Activated T-cell treated with anti-CD3 and anti-CD28 coated beads for 4 hours (primary cell): ENCODE results near the gene PAGE2.
"Not testable (repeated sequence)": the region's sequence is repeated elsewhere in the genome, so short reads cannot be mapped to it uniquely, and the experiment has no call there.

ENCODE experiments used
- DNase-seq: peaks from one replicate; pipeline ENCODE4 v3.0.0-alpha.2; 2020

Gene PAGE2

GRCh38 chrX:55088795-55089489 lies at the start of gene PAGE2:
Gene PAGE2 (plus strand): TSS chrX:55089018. CDS start chrX:55090021, 1,003 bp downstream.
- no peak for DNase-seq

GRCh38 chrX:55039471-55039870 lies 49.3 kb upstream of the PAGE2 start:
- DNase-seq = no peak

- DNase-seq = no peak
Measured at GRCh38 chrX:55041514-55041913, 47.3 kb upstream of the PAGE2 start.

GRCh38 chrX:55050599-55050998 lies 38.2 kb upstream of the PAGE2 start:
- DNase-seq = not testable (repeated sequence)

- no peak for DNase-seq
Measured at GRCh38 chrX:55056820-55057674, 31.8 kb upstream of the PAGE2 start.

- peak; percentile 5 for DNase-seq
Measured at GRCh38 chrX:55057675-55058249, 31.1 kb upstream of the PAGE2 start.

- DNase-seq = not testable (repeated sequence)
Measured at GRCh38 chrX:55067180-55067579, 21.6 kb upstream of the PAGE2 start.

GRCh38 chrX:55072286-55072685 lies 16.5 kb upstream of the PAGE2 start:
- no peak for DNase-seq

- no peak for DNase-seq
Measured at GRCh38 chrX:55074851-55075467, 13.9 kb upstream of the PAGE2 start, which contains the start of gene PAGE2B. Gene PAGE2B (plus strand): TSS chrX:55075030. CDS start chrX:55076042, 1,012 bp downstream.

- no peak for DNase-seq
Measured at GRCh38 chrX:55098691-55099090, 9.9 kb downstream of the PAGE2 start.

GRCh38 chrX:55099162-55099561 lies 10.3 kb downstream of the PAGE2 start:
- no peak for DNase-seq

GRCh38 chrX:55102754-55103153 lies 13.9 kb downstream of the PAGE2 start:
- no peak for DNase-seq

- no peak for DNase-seq
Measured at GRCh38 chrX:55107262-55107661, 18.4 kb downstream of the PAGE2 start.

GRCh38 chrX:55107911-55108310 lies 19.1 kb downstream of the PAGE2 start:
- DNase-seq = no peak

GRCh38 chrX:55109306-55109705 lies 20.5 kb downstream of the PAGE2 start:
- DNase-seq = no peak

- DNase-seq = no peak
Measured at GRCh38 chrX:55111578-55112254, 22.9 kb downstream of the PAGE2 start.

GRCh38 chrX:55116589-55116988 lies 27.8 kb downstream of the PAGE2 start:
- DNase-seq = not testable (repeated sequence)

- no peak for DNase-seq
Measured at GRCh38 chrX:55118574-55118973, 29.8 kb downstream of the PAGE2 start.

GRCh38 chrX:55119271-55119670 lies 30.5 kb downstream of the PAGE2 start:
- DNase-seq = no peak

GRCh38 chrX:55119712-55120111 lies 30.9 kb downstream of the PAGE2 start:
- DNase-seq = no peak

- no peak for DNase-seq
Measured at GRCh38 chrX:55120761-55121358, 32.0 kb downstream of the PAGE2 start.

- no peak for DNase-seq
Measured at GRCh38 chrX:55123900-55124299, 35.1 kb downstream of the PAGE2 start.
